ENCODE data around the gene XXYLT1. TPM values are rescaled to one million over a fixed set of nuclear protein-coding genes. Genes with fewer than 3 reads are reported as not detected.

XXYLT1 gene
- total RNA-seq, 1 donor from 2014 or later, result 25.4 TPM

DNA sequence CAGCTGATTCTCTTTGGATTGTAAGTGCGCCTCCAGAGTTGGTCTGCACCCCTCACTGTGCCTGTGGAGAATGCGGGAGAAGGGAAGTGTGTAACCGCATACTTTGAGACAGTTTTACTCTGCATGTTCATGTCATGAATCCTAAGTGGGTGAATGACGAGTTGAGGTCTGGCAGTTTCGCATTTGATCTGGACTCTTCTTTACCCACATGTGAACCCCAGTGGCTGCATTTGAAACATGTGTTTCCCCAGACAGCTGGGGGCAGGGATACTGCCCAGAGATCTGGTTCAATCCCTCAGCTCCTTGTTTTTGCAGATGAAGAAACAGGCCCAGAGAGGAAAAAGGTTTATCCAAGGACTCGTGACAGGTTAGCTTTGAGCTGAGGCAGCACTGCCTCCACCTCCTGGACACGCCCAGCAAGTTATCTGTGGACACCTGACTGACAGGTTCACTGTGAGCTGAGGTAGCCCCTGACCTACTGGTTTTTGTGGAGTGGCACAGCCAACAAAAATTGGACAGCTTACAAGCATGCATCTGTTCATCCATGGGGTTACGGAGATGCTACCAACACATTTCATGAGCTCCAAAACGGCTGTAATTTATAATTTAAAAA lies 207.3 kb downstream of the XXYLT1 start:
- H3K9me3 Mint-ChIP-seq (ENCODE audit: low read depth), result no peaks in the 10 kb centered on the region
- H3K27me3 Mint-ChIP-seq, result peaks cover 9% of the 10 kb centered on the region
- DNase-seq (ENCODE audit: low spot score, unreplicated experiment), result no peak
- TF ChIP-seq, protein P1, sequence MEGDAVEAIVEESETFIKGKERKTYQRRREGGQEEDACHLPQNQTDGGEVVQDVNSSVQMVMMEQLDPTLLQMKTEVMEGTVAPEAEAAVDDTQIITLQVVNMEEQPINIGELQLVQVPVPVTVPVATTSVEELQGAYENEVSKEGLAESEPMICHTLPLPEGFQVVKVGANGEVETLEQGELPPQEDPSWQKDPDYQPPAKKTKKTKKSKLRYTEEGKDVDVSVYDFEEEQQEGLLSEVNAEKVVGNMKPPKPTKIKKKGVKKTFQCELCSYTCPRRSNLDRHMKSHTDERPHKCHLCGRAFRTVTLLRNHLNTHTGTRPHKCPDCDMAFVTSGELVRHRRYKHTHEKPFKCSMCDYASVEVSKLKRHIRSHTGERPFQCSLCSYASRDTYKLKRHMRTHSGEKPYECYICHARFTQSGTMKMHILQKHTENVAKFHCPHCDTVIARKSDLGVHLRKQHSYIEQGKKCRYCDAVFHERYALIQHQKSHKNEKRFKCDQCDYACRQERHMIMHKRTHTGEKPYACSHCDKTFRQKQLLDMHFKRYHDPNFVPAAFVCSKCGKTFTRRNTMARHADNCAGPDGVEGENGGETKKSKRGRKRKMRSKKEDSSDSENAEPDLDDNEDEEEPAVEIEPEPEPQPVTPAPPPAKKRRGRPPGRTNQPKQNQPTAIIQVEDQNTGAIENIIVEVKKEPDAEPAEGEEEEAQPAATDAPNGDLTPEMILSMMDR (IDR thresholded peaks at IDR 0.05; ENCODE audit: unreplicated experiment), result no peak
- no peak overlapping the region for H3K4me3 Mint-ChIP-seq (ENCODE audit: low read depth)
- H3K4me1 Mint-ChIP-seq (ENCODE audit: low read depth), result peaks cover 2% of the 10 kb centered on the region
- H3K27ac Mint-ChIP-seq, result no peak overlapping the region
- peaks cover 18% of the 10 kb centered on the region for H3K36me3 Mint-ChIP-seq (ENCODE audit: insufficient read depth)

DNA sequence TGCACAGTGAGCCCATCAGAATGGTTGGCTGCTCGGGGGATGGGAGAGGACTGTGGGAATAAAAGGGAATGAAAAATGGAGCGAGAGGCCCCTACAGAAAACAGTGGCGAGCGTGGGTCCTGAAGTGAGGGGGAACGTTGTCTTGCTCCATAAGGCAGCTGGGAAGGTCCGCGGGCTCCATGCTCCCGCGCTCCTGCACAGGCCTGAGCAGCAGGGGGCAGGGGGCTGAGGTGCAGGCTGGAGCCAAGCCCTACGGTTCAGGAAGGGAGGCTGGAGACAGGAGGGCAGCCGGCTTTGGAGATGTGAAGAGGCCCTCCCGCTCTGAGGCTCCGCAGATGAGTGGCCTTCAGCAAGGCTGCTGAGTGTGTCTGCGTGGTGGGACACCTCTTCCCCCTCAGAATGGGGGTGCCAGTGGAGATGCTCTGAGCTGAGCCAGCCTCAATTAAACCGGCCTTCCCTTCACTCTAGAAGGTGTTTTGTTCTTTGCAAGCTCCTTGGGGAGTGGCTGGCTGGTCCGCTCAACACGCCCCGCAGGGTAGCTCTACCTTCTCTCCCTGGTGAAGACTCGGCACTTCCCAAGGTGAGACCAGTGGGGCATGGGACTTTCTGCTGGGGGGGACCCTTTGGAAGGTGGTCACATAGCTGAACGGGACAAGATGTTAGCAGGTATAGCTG lies 208.0 kb downstream of the XXYLT1 start:
- TF ChIP-seq, protein P1 (IDR thresholded peaks at IDR 0.05; ENCODE audit: unreplicated experiment), result no peak
- Mint-ChIP-seq H3K27ac (no peak overlapping the region), H3K4me3 (ENCODE audit: low read depth) (no peak overlapping the region), H3K27me3 (peaks cover 9% of the 10 kb centered on the region), H3K9me3 (ENCODE audit: low read depth) (no peaks in the 10 kb centered on the region), H3K4me1 (ENCODE audit: low read depth) (peaks cover 2% of the 10 kb centered on the region), H3K36me3 (ENCODE audit: insufficient read depth) (peaks cover 16% of the 10 kb centered on the region)
- DNase-seq (ENCODE audit: low spot score, unreplicated experiment), result no peak

DNA sequence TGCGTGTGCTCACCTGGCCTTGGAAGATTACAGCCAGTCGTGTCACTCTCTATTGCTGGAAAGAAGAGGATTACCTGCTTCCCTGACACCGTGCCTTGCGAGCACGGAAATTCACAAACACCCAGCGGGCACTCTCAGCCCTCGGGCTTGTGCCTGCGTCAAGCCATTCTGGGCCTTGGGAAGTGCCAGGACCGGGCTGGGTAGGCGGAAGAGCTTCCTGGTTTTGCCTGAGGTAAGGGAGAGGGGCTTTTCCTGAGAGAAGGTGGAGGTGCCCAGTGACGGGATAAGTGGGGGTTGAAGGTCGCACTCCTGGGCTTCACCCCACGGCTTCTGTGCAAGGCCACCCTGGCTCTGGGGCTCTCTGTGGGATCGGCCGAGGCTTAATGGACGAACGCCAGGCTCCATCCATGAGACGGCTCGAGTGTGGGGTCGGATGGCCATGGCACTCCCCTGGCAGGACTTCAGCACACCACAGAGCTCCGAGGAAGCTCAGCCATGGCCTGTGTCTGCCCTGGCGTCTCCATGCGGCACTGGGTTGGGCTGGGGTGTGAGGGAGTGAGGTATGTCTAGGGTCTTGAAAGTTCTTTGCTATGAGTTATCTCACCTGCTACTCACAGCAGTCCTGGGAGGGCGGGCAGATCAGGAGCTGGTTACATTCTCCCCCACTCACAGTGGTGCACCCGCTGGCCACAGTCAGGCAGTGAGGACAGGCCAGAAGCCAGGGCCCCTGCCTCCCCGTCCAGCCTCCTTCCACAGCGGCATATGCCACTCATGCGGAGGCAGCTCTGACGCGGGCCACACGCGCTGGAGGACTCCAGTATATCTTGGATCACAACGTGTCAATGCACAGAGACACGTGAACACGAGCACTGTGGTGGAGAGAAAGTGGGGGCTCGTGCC lies 209.0 kb downstream of the XXYLT1 start:
- peaks cover 2% of the 10 kb centered on the region for H3K4me1 Mint-ChIP-seq (ENCODE audit: low read depth)
- H3K36me3 Mint-ChIP-seq (ENCODE audit: insufficient read depth), result peaks cover 11% of the 10 kb centered on the region
- no peak for DNase-seq (ENCODE audit: low spot score, unreplicated experiment)
- no peak overlapping the region for H3K4me3 Mint-ChIP-seq (ENCODE audit: low read depth)
- H3K27me3 Mint-ChIP-seq, result peaks cover 9% of the 10 kb centered on the region
- H3K9me3 Mint-ChIP-seq (ENCODE audit: low read depth), result no peaks in the 10 kb centered on the region
- no peak overlapping the region for H3K27ac Mint-ChIP-seq
- TF ChIP-seq, protein P1 (IDR thresholded peaks at IDR 0.05; ENCODE audit: unreplicated experiment), result no peak

DNA sequence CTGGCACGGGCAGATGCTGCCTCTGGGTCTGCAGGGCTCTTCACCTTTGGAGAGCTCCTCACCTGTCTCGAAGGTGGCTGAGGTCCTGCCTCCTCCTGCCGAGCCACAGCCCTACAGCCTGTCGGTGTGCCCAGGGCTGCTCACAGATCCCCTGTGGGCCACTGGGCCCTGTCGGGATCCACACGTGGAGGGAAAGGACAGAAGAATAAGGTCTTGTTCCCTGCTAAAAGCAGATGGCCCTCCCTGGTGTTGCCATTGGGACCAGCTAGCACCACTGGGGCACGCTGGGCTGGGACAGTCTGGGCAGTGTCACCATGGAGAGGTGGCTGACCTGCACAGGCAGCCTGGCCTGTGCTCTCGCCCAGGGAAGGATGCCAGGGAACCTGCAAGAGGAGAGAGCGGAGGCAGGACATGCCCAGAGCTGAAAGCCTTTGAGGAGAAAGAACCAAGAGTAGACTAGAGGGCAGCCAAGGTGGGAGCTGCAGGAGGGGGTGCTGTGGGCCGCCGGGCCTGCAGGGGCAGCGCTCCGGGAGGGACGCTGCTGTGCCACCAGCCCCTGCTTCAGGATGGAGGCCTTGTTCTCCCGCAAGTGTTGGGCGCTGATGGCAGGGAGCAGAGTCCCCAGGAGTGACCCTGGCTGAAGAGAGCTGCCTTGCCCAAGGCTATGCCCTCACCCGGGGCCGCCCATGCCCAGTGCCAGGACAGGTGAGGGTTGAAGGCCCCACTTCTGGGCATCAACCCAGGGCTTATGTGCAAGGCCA lies 210.2 kb downstream of the XXYLT1 start:
- H3K4me3 Mint-ChIP-seq (ENCODE audit: low read depth), result no peak overlapping the region
- H3K4me1 Mint-ChIP-seq (ENCODE audit: low read depth), result peaks cover 2% of the 10 kb centered on the region
- peaks cover 4% of the 10 kb centered on the region for H3K36me3 Mint-ChIP-seq (ENCODE audit: insufficient read depth)
- H3K27me3 Mint-ChIP-seq, result peaks cover 9% of the 10 kb centered on the region
- no peak for DNase-seq (ENCODE audit: low spot score, unreplicated experiment)
- no peaks in the 10 kb centered on the region for H3K9me3 Mint-ChIP-seq (ENCODE audit: low read depth)
- H3K27ac Mint-ChIP-seq, result peak overlapping the region; percentile 59
- TF ChIP-seq, protein P1 (IDR thresholded peaks at IDR 0.05; ENCODE audit: unreplicated experiment), result peak; percentile 25

DNA sequence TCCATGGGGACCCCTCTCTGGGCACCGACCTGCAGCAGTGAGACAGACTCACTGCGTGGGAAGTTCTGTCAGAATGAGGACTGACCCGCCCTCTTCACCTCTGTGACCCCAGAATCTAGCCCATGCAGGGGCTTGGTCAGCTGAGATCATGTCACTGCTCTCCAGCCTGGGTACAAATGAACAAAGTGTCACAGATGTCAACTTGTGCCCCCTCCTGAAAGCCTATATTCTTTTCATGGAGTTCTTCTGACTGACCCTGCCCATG lies 210.8 kb downstream of the XXYLT1 start:
- TF ChIP-seq, protein P1 (IDR thresholded peaks at IDR 0.05; ENCODE audit: unreplicated experiment), result no peak
- no peak overlapping the region for H3K27ac Mint-ChIP-seq
- H3K27me3 Mint-ChIP-seq, result peaks cover 9% of the 10 kb centered on the region
- H3K9me3 Mint-ChIP-seq (ENCODE audit: low read depth), result no peaks in the 10 kb centered on the region
- H3K4me3 Mint-ChIP-seq (ENCODE audit: low read depth), result no peak overlapping the region
- H3K4me1 Mint-ChIP-seq (ENCODE audit: low read depth), result peaks cover 2% of the 10 kb centered on the region
- peaks cover 4% of the 10 kb centered on the region for H3K36me3 Mint-ChIP-seq (ENCODE audit: insufficient read depth)
- no peak for DNase-seq (ENCODE audit: low spot score, unreplicated experiment)

Data from progenitor cell of endocrine pancreas (in vitro differentiated cells).